Dedifferentiated amniotic fluid mesenchymal stem cell (primary cell): Measurements from ENCODE around the gene JAZF1.

Experiments used
- DNase-seq: peaks from one replicate; pipeline ENCODE4 v3.0.0-alpha.2; 2016; ENCODE audit errors: extremely low spot score

The JAZF1 gene

DNA sequence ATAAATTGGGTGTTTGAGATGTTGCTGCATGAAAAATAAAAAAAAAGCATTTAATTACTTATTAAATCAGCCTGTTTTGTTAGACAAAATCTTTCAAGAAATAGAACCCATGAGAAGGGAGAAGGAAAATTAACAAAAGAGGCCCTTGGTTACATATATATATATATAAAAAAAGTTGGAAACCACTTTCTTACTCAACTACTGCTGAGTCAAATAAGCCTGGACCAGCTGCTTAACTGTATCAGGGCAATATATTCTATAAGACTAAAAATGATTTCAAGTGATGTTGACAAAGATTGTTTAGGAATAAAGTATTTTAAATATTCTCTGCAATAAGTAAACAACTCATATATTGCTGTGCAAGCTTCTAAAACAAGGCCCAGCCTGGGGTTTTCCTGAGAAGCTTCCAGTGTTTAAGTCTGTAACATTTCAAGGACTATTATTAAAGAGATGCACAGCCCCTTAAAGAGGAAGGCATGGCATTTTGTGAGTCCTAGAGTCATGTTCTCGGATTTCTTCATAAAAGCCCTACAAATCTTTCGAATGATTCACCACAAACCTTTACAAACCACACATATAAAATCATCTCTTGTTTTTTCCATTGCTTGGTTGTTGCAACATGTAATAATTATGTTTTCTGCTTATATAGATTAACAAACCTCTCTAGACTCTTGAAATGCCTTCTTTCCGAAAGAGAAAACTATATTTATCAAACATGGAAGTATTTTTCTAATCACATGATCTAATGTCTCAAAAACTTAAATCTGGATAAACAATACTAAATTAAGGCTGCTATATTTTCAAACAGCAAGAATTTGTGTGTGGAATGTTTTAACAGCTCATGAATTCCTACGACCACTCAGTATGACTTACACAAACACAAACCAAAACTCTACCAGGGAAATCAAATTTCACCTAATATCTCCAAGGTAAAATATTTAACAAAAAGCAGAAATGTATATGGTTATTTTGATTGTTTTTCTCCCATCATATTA, 14.3 kb downstream of the JAZF1 start:
- peak; percentile 91 for DNase-seq

DNA sequence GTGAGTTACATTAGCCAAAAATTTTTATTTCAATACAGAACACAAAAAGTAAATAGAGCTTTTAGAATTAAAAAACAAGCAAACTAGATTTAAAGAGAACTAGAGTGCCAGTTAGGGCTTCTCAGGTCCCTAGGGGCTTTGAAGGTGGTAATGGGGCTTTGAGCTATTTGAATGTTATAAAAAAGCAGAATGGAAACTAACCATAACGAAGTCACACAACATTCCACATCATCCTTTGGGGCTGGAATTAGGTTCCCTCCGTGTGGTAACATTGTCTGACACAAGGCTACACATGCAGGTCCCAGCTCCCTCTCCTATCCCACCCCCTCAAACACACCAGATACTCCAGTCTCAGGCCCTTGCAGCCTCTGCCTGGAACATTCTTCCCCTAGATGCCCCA, 15.3 kb downstream of the JAZF1 start:
- DNase-seq, result no peak

DNA sequence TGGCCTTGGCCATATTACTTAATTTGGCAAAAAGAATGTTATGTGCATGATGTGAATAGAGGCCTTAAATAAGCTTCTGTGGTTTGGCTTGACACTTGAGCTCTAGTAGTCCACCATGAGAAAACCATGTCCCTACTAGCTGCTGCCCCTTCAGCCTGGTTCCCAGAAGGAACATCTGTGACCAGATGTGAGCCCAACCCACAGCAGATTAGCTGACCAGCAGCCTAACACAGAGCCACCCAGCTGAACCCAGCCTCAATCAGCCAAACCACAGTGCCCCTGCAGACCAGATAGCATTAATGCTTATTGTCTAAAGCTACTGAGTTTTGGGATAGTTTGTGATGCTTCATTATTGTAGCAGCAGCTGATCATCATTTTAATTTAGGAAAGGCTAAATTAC, 16.6 kb downstream of the JAZF1 start:
- peak; percentile 37 for DNase-seq

DNA sequence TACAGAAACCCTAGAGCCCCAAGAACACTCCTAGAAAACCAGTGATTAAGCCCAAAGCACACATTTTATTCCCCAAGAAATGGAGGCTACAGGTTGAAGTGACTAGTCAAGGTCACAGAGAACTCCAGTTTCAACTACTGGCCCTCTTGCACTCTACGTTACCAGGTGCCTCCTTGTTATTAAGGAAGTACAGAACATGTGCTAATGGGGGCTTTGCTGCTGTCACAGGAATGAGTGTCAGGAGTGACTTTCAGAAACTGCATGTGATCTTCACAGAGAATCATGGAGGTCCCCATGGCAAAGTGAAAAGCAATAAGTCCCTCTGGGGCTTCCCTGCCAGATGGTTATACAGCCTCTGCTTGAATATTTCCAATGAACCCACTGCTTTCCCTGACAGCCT, 19.3 kb downstream of the JAZF1 start:
- DNase-seq, result no peak

DNA sequence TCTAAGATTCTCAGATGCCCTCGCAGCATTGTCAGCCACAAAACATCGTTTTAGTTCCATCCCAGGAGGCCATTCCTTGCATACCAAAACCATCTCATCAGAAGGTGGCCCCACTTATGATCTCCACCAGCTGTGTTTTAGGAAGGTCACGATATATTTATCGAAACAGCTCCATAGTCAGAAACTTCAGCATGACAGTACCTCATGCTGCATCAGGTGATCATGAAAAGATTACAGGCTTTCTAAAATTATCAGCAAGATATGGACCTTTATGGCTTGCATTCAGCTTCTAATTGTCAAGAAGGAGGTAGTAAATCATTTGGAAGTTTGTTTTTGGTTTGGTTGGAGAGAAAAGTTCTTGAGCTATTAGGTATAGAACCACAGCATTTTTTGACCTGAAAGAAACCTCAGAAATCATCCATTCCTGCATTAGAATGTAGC, 20.0 kb downstream of the JAZF1 start:
- no peak for DNase-seq

DNA sequence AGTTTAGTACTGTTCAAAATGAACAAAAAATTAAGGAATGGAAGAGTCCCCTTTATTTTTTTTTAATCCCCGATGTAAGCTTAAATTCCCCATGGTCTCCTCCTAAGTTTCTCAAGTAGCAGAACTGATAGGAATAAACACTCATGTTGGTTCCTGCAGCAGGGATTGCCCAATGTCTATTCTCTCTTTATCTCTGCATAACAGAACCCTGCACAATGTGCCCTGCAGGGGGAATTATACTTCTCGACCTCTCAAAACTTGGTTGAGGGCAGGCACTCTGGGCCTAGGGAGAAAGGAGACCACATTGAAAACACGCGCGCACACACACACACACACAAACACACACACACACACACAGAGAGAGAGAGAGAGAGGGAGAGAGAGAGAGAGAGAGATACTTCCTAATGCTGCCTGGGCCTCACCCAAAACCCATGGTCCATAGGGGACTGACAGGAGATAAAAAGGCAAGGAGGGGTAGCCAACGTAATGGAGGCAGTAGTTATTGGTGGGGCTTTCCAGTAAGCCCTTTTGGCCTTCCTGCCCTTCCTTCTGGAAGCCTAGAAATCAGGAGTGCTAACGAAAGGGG, 22.7 kb downstream of the JAZF1 start:
- DNase-seq, result no peak

DNA sequence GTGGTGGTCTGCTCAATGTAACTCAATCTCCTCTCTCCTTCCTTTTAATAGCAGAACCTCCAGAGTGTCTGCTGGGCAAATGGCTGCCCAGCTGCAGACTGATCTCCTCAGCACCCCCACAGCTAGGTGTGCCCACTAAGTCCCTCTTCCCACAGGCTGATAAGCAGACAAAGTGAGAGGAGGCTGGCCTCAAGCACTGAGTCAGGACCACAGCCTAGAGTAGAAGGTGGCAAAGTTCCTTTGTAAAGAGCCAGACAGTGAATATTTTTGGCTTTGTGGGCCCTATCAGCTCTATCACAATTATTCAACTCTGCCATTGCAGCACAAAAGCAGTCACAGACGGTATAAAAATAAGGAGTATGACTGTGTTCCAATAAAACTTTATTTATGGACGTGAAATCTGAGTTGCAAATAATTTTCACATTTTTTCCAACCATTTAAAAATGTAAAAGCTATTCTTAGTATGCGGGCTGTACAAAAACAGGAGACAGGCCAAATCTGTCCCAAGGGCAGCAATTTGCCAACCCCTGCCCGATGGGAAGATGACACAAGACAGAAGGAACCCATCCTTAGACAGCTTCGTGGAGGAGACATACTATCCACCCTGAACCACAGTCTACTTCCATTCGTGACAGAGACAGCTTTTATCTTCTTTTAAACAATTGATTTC, 23.4 kb downstream of the JAZF1 start:
- DNase-seq, result no peak

DNA sequence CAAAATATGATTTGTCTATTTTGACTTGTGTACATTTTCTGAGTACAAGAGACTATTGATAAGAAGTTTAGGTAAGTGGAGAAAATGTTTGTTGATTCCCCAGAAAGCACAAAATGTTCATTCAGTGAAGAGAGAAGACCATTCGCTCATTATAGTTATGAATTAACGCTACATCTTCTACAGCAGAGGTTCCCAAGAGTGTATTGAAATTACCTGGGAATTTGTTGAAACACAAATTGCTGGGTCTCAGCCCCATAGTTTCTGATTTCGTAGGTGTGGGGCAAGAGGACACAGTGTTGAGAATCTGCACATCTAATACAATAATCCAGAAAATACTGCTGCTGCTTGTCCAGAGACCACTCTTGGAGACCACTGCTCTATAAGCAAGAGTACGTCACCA, 24.2 kb downstream of the JAZF1 start:
- no peak for DNase-seq

DNA sequence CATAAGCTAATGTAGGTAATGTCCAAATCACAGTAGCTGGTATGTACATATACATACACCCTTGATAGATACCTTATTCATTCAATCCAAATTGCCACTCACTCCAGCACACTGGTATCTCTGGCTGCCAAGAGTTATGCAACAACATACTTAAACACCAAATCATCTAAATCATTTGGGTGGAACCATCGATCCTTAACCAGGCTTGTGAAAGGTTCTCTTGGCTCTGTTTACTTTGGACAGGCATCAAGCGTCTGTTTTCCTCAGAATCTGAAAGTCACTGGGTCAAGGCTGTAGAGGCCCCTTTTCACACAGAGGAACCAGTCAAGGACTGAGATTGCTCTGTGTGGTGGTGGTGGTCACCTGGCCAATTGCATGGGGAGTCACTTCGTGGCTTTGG, 24.6 kb downstream of the JAZF1 start:
- peak; percentile 36 for DNase-seq

DNA sequence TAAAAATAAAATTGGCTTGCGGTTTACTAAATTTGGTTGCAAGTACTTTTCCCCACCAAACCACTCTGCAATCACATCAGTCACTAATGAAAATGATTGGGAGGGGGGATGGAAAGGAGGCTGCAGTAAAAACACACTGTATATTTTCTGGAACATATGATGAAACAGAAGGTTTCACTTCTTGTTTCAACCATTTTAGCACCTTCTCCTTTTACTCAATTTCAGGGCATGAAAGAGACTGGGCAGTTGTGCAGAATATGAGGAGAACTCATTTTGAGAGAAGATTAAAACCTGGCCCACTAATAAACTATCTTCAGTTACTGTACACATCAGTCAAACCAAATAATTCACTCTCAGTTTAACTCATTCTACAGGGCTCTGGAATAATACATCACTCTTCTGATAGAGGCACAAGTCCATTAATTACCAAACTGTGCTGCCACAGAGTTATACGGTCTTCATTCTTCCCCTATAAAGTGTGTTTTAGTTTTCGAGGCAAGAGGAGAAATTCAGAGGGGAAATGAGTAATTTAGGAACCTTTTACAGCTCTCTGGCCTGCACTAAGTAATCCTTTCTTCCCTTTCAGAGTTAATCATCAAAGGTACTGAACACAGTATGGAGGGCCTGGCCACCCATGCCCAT, 25.5 kb downstream of the JAZF1 start:
- no peak for DNase-seq

DNA sequence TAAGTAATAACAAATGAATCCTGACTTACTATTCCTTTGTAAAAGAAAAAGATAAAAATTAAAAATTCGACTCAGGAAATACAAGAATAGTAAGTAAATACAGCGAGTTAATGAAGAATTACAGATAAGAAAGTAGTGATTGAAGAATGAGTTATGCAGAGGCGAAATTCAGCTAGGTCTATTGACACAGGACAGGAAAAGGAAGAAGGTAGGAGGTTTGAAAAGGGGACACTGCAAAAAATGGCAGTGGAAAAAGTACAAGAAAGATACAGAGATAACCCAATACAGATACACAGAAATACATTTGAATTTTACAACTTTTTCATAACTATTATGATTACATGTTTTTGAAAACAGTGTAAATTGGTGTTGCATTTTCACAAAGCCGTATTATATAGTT, 28.0 kb downstream of the JAZF1 start:
- no peak for DNase-seq

DNA sequence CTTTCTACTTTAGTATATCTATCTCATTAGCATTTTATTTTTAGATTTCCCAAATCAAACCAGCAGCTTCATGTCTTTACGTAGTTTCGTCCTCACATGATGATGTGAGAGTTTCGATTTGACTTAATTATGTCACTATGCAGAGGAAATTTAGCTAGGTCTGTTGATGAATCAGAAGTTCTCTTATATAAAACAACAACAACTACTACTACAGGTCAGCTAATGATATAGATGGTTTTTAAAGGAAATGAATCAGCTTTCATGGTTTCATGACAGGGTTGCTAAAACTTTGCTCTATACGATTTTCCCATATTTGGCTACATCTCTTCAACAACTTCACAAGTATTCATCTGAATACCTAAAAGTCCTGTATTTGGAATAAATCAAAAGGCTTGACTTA, 28.6 kb downstream of the JAZF1 start:
- DNase-seq, result peak; percentile 56

DNA sequence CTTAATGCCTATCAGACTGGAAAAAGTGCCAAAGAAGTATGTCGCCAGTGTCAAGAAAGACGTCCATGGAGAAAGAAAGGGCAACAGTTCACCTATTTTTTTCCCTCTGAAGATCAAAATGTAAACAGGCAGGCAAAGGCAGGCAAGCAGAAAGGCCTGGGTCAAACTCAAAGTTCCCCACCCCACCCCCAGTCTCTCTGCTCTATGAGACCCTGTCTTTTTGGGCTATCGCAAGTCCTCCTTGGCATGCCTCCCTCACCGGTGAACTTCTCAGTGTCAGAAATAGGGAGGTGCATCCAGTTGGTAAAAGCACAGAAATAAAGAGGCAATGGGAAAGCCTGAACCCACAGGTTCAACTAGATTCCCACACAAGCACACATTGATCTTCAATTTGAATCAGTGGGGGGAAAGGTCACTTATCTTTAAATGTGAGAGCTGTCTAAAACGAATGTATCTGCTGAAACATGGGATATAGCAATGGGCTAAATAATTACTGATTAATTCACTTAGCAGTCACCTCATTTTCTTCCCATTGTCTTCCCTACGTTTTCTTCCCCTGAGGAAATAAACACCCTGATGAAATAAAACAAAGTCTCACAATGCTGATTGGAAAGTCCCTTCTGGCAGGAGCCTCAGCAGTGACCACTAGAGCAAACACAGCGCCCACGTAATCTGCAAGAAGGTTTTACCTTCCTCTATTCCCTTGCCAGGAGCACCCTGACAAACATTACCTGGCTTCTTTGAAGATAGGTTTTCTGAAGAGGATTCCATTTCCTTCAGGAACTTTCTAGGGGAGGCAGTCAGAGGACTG, 31.1 kb downstream of the JAZF1 start:
- no peak for DNase-seq

DNA sequence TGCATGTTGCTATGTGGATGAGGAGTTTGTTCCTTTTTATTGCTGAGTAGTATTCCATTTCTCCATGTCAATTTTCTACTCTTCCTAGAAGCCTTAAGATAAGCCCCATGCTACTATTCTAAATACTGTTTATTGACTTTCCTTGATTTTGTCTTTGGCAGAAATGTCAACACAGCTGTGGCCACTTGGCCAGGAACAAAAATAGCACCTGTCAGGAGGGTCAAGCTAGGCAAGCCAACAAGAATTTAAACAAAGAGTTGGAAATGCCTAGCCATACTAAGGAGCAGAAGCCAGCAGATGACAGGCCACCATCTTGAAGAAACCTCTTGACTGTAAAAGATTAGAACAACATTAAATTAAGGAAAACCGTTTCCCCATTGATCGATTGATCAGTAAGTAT, 34.7 kb downstream of the JAZF1 start:
- no peak for DNase-seq

DNA sequence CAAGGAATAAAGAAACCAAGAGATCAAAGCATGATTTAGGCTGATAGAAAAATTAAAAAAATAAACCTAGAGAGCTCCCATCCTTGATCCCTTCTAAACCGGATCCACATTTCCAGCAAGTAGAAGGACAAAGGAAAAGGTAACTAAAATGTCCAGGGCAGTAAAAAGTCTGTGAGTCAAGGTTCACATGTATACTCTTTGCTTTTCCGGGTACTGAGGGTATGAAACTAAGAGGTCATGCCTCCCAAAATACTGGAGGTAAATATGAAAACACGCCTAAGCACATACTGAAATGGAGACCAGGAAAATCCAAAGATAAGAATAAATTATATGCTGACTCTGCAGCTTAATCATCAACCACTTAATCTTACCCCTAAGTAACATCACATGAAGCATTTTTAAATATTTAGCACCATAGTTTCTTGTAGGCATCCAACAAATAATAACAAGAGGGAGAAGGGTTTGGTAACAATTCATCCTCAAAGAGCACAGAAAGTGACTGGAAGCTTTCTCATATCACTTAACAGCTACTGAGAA, 35.4 kb downstream of the JAZF1 start:
- DNase-seq, result no peak

DNA sequence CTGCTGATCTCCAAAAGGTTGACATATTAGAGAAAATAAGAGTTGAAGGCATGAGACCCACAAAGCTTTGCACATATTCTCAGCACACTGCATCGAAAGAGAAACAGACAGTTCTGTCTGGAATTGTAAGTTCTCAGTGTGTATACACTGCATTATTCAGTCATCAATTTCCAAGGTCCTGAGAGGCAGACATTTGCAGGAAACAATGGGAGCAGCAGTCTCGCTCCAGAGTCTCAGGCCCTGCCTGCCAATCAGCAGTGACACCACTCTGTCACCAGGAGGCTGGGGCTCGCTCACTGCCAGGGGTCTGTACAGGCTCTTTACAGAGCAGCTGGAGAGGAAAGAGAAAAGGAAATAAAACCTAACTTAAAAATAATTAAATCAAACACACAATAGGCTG, 36.3 kb downstream of the JAZF1 start:
- no peak for DNase-seq

DNA sequence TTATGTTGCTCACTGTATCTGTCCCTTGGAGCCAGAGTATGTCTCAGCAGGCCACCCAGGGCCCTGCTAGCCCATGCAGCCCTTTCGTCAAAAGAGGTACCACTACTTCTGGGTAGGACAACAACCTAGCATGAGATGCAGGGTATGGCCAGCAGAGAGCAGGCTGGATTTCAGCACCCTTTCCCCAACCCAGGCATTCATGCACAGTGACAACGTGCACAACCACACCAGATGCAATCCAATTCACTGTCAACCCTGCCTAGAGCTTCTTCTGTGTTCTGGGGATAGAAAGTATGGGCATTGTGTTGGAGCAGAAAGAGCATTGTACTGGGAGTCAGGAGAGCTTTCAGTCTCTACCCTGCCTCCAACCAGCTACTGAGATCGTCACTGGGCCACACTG, 37.9 kb downstream of the JAZF1 start:
- no peak for DNase-seq

DNA sequence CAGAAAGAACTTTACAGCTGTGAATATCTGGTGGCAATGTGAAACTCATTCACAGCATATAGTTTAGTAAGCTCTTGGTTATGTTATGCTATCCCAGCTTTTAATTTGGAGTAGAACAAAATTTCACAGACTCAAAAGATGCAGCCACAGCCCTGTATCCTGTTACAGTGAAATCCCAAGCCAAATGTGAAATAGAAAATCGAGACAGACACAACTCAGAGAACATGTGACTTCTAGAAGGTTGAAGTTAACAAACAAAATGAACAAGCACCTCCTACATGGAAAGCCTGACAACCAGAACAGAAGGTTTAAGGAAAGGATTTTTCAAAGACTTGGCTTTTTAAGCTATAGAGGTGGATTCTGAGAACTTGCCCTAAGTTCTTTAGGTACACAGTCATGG, 39.6 kb downstream of the JAZF1 start:
- peak; percentile 51 for DNase-seq

DNA sequence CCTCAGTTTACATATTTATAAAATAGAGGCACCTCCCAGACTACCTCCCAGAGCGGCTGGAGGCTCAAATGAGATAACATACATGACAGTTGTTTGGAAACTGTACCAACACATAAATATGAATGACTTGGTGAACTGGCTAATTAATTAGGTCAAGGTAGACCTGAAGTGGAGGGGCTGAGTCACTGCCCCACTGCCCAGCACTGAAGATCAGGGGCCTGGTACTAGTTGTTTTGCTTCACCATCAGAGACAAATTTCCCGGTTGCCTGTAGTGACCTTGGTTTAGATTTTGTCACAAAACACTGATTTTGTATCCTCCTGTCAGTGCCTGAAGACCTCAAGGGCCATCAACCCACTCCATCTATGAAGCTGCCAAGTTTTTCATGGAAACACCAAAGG, 41.8 kb downstream of the JAZF1 start:
- DNase-seq, result no peak

DNA sequence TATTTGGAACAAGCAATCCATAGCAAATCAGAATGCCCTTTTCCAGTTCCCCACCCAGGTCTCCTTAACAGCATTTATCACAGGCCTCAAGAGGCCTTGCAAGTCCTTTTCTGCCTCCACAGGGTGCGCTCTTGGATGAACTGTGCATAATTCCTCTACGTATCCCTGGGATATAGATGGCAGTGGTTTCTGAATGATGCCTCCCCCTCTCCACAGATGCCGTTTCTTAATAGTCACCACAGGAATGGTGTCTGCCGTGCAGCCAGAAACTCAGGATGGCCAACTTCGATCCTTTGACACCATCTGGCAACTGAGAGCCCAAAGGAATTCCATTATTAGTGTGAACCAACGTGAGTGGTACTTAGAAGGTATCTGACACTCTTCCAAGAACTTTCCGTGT, 43.1 kb downstream of the JAZF1 start:
- DNase-seq, result no peak

DNA sequence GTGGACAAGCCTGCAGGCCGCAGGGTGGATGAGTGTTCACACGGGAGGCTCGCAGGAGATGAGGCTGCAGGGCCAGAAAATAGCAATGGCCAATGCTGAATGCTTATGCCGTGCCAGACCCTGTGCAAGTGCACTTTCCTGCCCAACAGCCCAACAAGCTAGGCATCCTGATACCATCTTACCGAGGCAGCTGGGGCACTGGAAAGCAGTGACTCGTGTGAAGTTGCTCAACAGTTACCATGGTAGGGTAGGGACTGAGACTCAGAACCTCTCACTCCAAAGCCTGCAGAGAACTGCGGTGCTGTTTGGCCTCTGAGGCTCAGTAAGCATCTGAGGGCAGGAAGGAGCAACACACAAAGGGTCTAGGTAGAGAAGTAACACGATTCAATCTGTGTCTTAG, 43.7 kb downstream of the JAZF1 start:
- DNase-seq, result no peak
